ENCODE measurements around the gene GATA2.

GATA2 gene

GRCh38 chr3:128449111-128449638, 43.8 kb downstream of the GATA2 start:
- H3K9me3 Mint-ChIP-seq: peaks cover 10% of the 10 kb centered on the region
- no peak overlapping the region for H3K27ac Mint-ChIP-seq
- no peak for TF ChIP-seq CTCF (IDR thresholded peaks at IDR 0.05; ENCODE audit: unreplicated experiment in 3 of 3)
- H3K4me3 Mint-ChIP-seq: no peak overlapping the region
- H3K36me3 Mint-ChIP-seq (ENCODE audit: low read depth): no peaks in the 10 kb centered on the region
- peaks cover 47% of the 10 kb centered on the region for H3K27me3 Mint-ChIP-seq (ENCODE audit: low read depth)
- no peaks in the 10 kb centered on the region for H3K4me1 Mint-ChIP-seq

GRCh38 chr3:128448491-128448890, 44.5 kb downstream of the GATA2 start:
- Mint-ChIP-seq H3K4me3 (no peak overlapping the region), H3K27me3 (ENCODE audit: low read depth) (peaks cover 51% of the 10 kb centered on the region), H3K36me3 (ENCODE audit: low read depth) (no peaks in the 10 kb centered on the region), H3K9me3 (peaks cover 10% of the 10 kb centered on the region), H3K4me1 (no peaks in the 10 kb centered on the region), H3K27ac (no peak overlapping the region)
- TF ChIP-seq CTCF (IDR thresholded peaks at IDR 0.05; ENCODE audit: unreplicated experiment in 3 of 3): no peak

GRCh38 chr3:128447561-128448013, 45.4 kb downstream of the GATA2 start:
- no peak for TF ChIP-seq CTCF (IDR thresholded peaks at IDR 0.05; ENCODE audit: unreplicated experiment in 3 of 3)
- Mint-ChIP-seq H3K27ac (no peak overlapping the region), H3K36me3 (ENCODE audit: low read depth) (no peaks in the 10 kb centered on the region), H3K9me3 (peaks cover 10% of the 10 kb centered on the region), H3K27me3 (ENCODE audit: low read depth) (peaks cover 56% of the 10 kb centered on the region), H3K4me1 (no peaks in the 10 kb centered on the region), H3K4me3 (no peak overlapping the region)

- TF ChIP-seq CTCF (IDR thresholded peaks at IDR 0.05; ENCODE audit: unreplicated experiment in 3 of 3): no peak
- Mint-ChIP-seq H3K4me3 (no peak overlapping the region), H3K4me1 (no peaks in the 10 kb centered on the region), H3K27me3 (ENCODE audit: low read depth) (peaks cover 55% of the 10 kb centered on the region), H3K27ac (no peak overlapping the region), H3K36me3 (ENCODE audit: low read depth) (no peaks in the 10 kb centered on the region), H3K9me3 (peaks cover 10% of the 10 kb centered on the region)
Observed at GRCh38 chr3:128446821-128447220, 46.2 kb downstream of the GATA2 start.

- TF ChIP-seq CTCF (IDR thresholded peaks at IDR 0.05; ENCODE audit: unreplicated experiment in 3 of 3): no peak
- Mint-ChIP-seq H3K36me3 (ENCODE audit: low read depth) (no peaks in the 10 kb centered on the region), H3K27me3 (ENCODE audit: low read depth) (peaks cover 51% of the 10 kb centered on the region), H3K9me3 (peaks cover 10% of the 10 kb centered on the region), H3K4me1 (no peaks in the 10 kb centered on the region), H3K27ac (no peak overlapping the region), H3K4me3 (no peak overlapping the region)
Observed at GRCh38 chr3:128445357-128445756, 47.6 kb downstream of the GATA2 start.

- no peak for TF ChIP-seq CTCF (IDR thresholded peaks at IDR 0.05; ENCODE audit: unreplicated experiment in 3 of 3)
- Mint-ChIP-seq H3K27me3 (ENCODE audit: low read depth) (peaks cover 59% of the 10 kb centered on the region), H3K27ac (no peak overlapping the region), H3K9me3 (peaks cover 9% of the 10 kb centered on the region), H3K4me1 (no peaks in the 10 kb centered on the region), H3K36me3 (ENCODE audit: low read depth) (no peaks in the 10 kb centered on the region), H3K4me3 (no peak overlapping the region)
Observed at GRCh38 chr3:128443771-128444170, 49.2 kb downstream of the GATA2 start.

All from nephron (organoid).